ENCODE measurements around the gene CDC26.

DNA sequence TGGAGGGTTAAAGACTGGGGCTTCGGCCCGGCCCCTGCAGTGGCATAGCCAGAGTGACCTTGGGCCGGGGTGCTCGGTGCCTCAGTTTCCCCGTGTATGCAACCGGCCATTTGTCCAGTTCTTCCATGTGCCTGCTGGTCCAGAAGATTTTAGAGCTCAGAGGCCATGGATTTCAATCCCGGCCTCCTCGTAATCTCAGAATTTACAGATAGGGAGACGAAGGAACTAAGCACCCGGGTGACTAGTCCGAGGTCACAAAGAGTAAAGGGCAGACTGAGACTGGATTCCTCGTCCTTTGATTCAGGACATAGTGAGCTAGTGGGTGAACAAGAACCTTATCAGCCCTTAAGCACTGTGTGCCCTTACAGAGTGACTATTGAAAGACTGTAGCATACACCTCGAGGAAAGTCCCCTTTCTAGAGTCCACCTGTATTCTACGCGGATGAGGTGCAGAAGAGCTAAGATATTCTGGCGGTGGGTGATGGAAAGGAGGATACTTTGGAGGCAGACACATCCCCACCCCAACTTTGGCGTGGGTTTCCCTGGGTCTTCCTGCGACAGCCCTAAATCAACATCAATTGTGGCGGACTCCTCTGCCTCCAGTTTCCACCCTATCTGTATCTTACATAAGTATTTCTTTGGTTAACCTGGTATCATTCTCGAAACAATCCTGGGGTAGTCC, 53.4 kb downstream of the CDC26 start:
- TF ChIP-seq POLR2A (IDR thresholded peaks at IDR 0.05) (no peak), CTCF (IDR thresholded peaks at IDR 0.05 in 4 of 5, conservative IDR thresholded peaks at IDR 0.05 in 1 of 5) (no peak)
